Right cardiac atrium (tissue), 5 donors: ENCODE results near the gene COCH. TPM values are rescaled to one million over a fixed set of nuclear protein-coding genes. Genes with fewer than 3 reads are reported as not detected.
A peak's percentile ranks its signal among the peaks of the same experiment; 100 is the strongest.

Experiments used
- ATAC-seq, 2 donors: fragments of 200-7000 bp; cut with Tn5 transposase; one replicate each; pipeline versions ENCODE4 v1.8.0 to v1.9.1; 2020; ENCODE audit warnings: moderate library complexity in 2 of 2, mild to moderate bottlenecking in 1 of 2
- DNase-seq, 3 donors: peaks; one replicate each; pipeline ENCODE4 v3.0.0-alpha.2; 2020
- H3K27ac ChIP-seq: one replicate; pipeline ENCODE4 v1.5.1; 2013; ENCODE audit warnings: mild to moderate bottlenecking, low read length, control low read depth, moderate library complexity
- H3K27me3 ChIP-seq: one replicate; pipeline ENCODE4 v1.6.1; 2013; ENCODE audit not compliant: control insufficient read depth, insufficient read depth
- H3K4me1 ChIP-seq: one replicate; pipeline ENCODE4 v1.6.1; 2013; ENCODE audit warnings: low read length; ENCODE audit not compliant: control insufficient read depth, insufficient read depth
- H3K4me3 ChIP-seq: one replicate; pipeline ENCODE4 v1.5.1; 2013; ENCODE audit warnings: low read length, control low read depth
- H3K9me3 ChIP-seq: one replicate; pipeline ENCODE4 v1.6.1; 2013; ENCODE audit warnings: low read length; ENCODE audit not compliant: control insufficient read depth
- WGBS: extraction: QIAGEN DNeasy Blood & Tissue Kit; methylation state at CpG from one replicate; pipeline ENCODE4 v1.1.7; 2013; 5-methylcytosine and 5-hydroxymethylcytosine counted together
- intact Hi-C, 4 donors: fragments of 100-400 bp; cut with DNase I; formaldehyde crosslinking; loops; one replicate each; pipeline versions ENCODE4 v1.11.0 to v1.14.0; 2022 to 2023
- polyA plus RNA-seq: library from polyadenylated mRNA; stranded (reverse); fragments of 200-250 nt; gene quantifications from one replicate; pipeline ENCODE4 v1.2.3, GENCODE V29; 2013
- total RNA-seq, 4 donors: library from RNA; stranded (reverse); fragmentation: NEBNext Ultra II Directional; extraction: Animal tissue kit (Norgen Biotek cat#: 25700); gene quantifications; one replicate each; pipeline ENCODE4 v1.2.1, GENCODE V29; 2021
- donor health status: healthy with polysubstance abuse.
- donor health status: DM: no; HTN: yes; CAD: no.
- donor health status: DM: no; HTN: no; CAD: no.
- donor health status: DM: no; HTN: yes; CAD: no; lungs with severe emphysema.
- donor health status: DM: yes; HTN: yes; CAD: no.

COCH gene
- total and polyA plus RNA-seq, 5 donors = 0.38 to 1.8 (median 0.66) TPM

GRCh38 chr14:30853946-30854345 lies 20.4 kb upstream of the COCH start:
- H3K9me3 ChIP-seq = no peaks in the 10 kb centered on the region
- ATAC-seq (no peak), DNase-seq (no peak)
- H3K27me3 ChIP-seq = no peaks in the 10 kb centered on the region
- intact Hi-C loops = no loop called here
- no peaks in the 10 kb centered on the region for H3K4me1 ChIP-seq
- H3K27ac ChIP-seq = no peak overlapping the region
- no peak overlapping the region for H3K4me3 ChIP-seq

- Histone ChIP-seq H3K27ac (no peak overlapping the region), H3K9me3 (no peaks in the 10 kb centered on the region), H3K27me3 (no peaks in the 10 kb centered on the region), H3K4me3 (no peak overlapping the region), H3K4me1 (no peaks in the 10 kb centered on the region)
- no peak for DNase-seq
- ATAC-seq = no peak
- intact Hi-C loops = no loop called here
Observed at GRCh38 chr14:30854492-30854891, 19.9 kb upstream of the COCH start.

- no peaks in the 10 kb centered on the region for H3K9me3 ChIP-seq
- 87% methylated on average over 6 of the region's 6 CpGs for WGBS
- intact Hi-C loops = no loop called here
- ATAC-seq (no peak), DNase-seq (no peak)
- H3K4me3 ChIP-seq = no peak overlapping the region
- H3K27me3 ChIP-seq = no peaks in the 10 kb centered on the region
- H3K27ac ChIP-seq = no peak overlapping the region
- H3K4me1 ChIP-seq = no peaks in the 10 kb centered on the region
Observed at GRCh38 chr14:30855345-30856037, 18.9 kb upstream of the COCH start.

- ATAC-seq (no peak), DNase-seq (no peak)
- Histone ChIP-seq H3K9me3 (no peaks in the 10 kb centered on the region), H3K27ac (no peak overlapping the region), H3K27me3 (no peaks in the 10 kb centered on the region), H3K4me1 (no peaks in the 10 kb centered on the region), H3K4me3 (no peak overlapping the region)
- 77% methylated on average over 1 of the region's 1 CpG for WGBS
- intact Hi-C loops = no loop called here
Observed at GRCh38 chr14:30861200-30861599, 13.2 kb upstream of the COCH start.

- 77% methylated on average over 5 of the region's 5 CpGs for WGBS
- no peaks in the 10 kb centered on the region for H3K9me3 ChIP-seq
- no peak overlapping the region for H3K27ac ChIP-seq
- no peak overlapping the region for H3K4me3 ChIP-seq
- no peaks in the 10 kb centered on the region for H3K27me3 ChIP-seq
- DNase-seq = no peak
- no peak for ATAC-seq
- H3K4me1 ChIP-seq = no peaks in the 10 kb centered on the region
- intact Hi-C loops = no loop called here
Observed at GRCh38 chr14:30864934-30865333, 9.4 kb upstream of the COCH start.

GRCh38 chr14:30868736-30869135 lies 5.6 kb upstream of the COCH start:
- Histone ChIP-seq H3K4me3 (no peak overlapping the region), H3K27ac (no peak overlapping the region), H3K4me1 (no peaks in the 10 kb centered on the region), H3K9me3 (no peaks in the 10 kb centered on the region), H3K27me3 (no peaks in the 10 kb centered on the region)
- no peak for DNase-seq
- 94% methylated on average over 5 of the region's 5 CpGs for WGBS
- no peak for ATAC-seq
- intact Hi-C loops = no loop called here

- Histone ChIP-seq H3K4me3 (no peak overlapping the region), H3K9me3 (no peaks in the 10 kb centered on the region), H3K27ac (no peak overlapping the region), H3K27me3 (no peaks in the 10 kb centered on the region), H3K4me1 (no peaks in the 10 kb centered on the region)
- DNase-seq (no peak), ATAC-seq (no peak)
- 75% methylated on average over 2 of the region's 2 CpGs for WGBS
- intact Hi-C loops = no loop called here
Observed at GRCh38 chr14:30869551-30870155, 4.7 kb upstream of the COCH start.

GRCh38 chr14:30872602-30873001 lies 1.8 kb upstream of the COCH start:
- DNase-seq (no peak), ATAC-seq (no peak)
- intact Hi-C loops = no loop called here
- Histone ChIP-seq H3K4me3 (no peak overlapping the region), H3K27me3 (no peaks in the 10 kb centered on the region), H3K27ac (no peak overlapping the region), H3K9me3 (no peaks in the 10 kb centered on the region), H3K4me1 (no peaks in the 10 kb centered on the region)
- WGBS = 76% methylated on average over 1 of the region's 1 CpG

GRCh38 chr14:30873308-30874119 lies 845 bp upstream of the COCH start:
- ATAC-seq = no peak
- H3K27me3 ChIP-seq = no peaks in the 10 kb centered on the region

GRCh38 chr14:30874999-30875787 lies 834 bp downstream of the COCH start:
- WGBS = 3% methylated on average over 48 of the region's 48 CpGs
- intact Hi-C loops = no loop called here
- DNase-seq = peak in 2 of 3 donors; percentile 46 to 47

More at GRCh38 chr14:30873308-30874119, 845 bp upstream of the COCH start:
- no peaks in the 10 kb centered on the region for H3K9me3 ChIP-seq
- H3K4me3 ChIP-seq = peak overlapping the region; percentile 37
- no peaks in the 10 kb centered on the region for H3K4me1 ChIP-seq
- H3K27ac ChIP-seq = no peak overlapping the region
- DNase-seq = no peak
- WGBS = 67% methylated on average over 20 of the region's 20 CpGs
- intact Hi-C loops = no loop called here

GRCh38 chr14:30875788-30876053 lies 1.4 kb downstream of the COCH start:
- WGBS = 20% methylated on average over 9 of the region's 9 CpGs
- ATAC-seq (no peak), DNase-seq (no peak)
- H3K4me3 ChIP-seq = no peak overlapping the region
- intact Hi-C loops = no loop called here
- no peak overlapping the region for H3K27ac ChIP-seq
- H3K27me3 ChIP-seq = no peaks in the 10 kb centered on the region
- no peaks in the 10 kb centered on the region for H3K9me3 ChIP-seq
- H3K4me1 ChIP-seq = no peaks in the 10 kb centered on the region

More at GRCh38 chr14:30874999-30875787, 834 bp downstream of the COCH start:
- Histone ChIP-seq H3K27ac (no peak overlapping the region), H3K9me3 (no peaks in the 10 kb centered on the region), H3K27me3 (no peaks in the 10 kb centered on the region), H3K4me3 (peak overlapping the region; percentile 37), H3K4me1 (no peaks in the 10 kb centered on the region)
- peak; percentile 13 to 47 for ATAC-seq
